SIG-M5 (cell line): ENCODE measurements around the gene RAB25.
"Not testable (repeated sequence)": the region's sequence is repeated elsewhere in the genome, so short reads cannot be mapped to it uniquely, and the experiment has no call there.

Source experiments
- DNase-seq: peaks from one replicate; lab custom pipeline; 2025; lab: John Stamatoyannopoulos, UW

RAB25 gene

DNA sequence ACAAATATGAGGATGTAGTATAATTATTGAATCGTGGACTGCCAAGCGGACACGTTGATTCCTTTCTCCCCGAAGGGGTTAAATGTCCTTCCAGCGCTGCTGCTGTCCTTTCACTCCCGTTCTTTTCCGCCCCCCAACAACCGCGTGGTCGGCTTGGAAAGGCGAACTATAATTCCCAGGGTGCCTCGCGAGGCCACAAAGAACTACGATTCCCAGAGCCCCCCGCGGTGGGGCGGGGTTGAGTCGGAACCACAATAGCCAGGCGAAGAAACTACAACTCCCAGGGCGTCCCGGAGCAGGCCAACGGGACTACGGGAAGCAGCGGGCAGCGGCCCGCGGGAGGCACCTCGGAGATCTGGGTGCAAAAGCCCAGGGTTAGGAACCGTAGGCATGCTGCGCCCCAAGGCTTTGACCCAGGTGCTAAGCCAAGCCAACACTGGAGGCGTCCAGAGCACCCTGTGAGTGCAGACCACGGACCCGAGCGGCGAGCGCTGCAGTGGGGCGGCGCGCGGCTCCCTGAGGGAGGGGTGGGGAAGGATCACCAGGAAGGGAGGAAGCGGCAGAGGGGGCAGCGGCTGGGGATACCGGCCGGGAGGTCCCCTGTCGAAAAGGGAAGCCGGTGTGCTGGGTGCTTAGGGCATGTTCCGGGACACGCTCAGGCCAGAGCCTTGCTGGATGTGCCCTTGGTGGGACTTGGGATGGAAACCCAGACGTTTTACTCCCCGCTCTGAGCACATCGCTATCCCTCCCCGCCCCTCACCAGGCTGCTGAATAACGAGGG is 6.3 kb upstream of the RAB25 start, which contains the start of gene LAMTOR2:
TSS of gene LAMTOR2 (plus strand) at position 283 of the 781 bp plus-strand sequence. CDS start at position 391, 108 bp downstream.
- peak; percentile 97 for DNase-seq

GRCh38 chr1:156055281-156056048 is 5.5 kb upstream of the RAB25 start:
- peak; percentile 55 for DNase-seq

DNA sequence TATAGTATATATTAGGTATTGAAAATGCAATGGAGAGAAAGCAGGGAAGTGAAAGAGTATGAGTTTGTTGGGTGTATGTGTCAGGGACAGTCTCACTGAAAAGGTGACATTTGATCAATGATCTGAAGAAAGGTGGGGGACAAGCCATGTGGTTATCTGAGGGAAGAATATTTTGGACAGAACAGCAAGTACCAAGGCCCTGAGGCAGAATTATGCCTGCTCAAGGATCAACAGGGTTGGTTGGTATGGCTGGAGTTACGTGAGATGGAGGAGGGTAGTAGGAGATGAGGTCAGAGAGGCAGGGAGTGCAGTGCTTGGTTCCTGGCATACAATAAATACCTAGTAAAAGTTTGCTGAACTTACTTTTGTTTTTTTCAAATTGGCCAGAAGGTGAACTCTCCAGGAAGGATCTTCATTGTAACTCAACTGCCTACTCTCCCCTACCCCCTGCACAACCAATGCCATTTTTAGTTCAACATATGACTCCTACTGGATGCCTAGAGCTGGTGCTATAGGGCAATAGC is 4.6 kb upstream of the RAB25 start:
- no peak for DNase-seq

DNA sequence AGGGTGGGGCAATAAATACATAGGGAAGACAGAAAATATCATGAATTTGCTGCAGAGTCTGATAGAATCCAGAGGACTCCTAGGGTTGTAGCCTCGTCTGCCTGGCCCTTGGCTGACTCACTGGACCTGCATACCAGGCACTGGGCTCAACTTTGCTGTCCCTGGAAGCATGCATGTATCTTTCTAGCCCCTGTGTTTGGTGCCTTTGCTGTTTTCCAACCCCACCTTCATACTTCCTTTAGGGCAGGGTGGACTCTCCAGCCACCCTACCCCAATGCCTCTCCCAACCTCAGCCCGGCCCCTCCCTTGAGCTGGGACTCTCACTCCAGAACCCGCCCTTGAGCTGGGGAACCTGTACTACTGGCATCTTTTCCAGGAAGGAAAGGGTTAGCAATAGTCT is 1.2 kb downstream of the RAB25 start:
- no peak for DNase-seq

GRCh38 chr1:156063997-156064285 is 3.0 kb downstream of the RAB25 start:
- no peak for DNase-seq

DNA sequence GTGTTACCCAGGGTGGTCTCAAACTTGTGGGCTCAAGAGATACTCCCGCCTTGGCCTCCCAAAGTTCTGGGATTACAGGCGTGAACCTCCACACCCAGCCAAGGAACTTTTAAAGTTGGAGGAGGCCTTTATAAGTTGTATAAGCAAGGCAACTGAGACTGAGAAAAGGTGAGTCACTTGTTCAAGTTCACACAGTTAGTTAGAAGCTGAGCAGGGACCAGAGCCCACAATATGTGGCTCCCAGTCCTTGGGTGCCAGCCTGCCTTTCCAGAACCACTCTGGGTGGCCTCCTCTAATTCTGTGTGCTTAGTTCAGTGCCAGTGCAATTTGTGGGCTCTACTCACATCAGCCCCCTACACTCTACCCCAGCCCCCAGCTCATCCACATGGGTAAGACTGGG is 3.7 kb downstream of the RAB25 start:
- DNase-seq, result no peak

- DNase-seq, result no peak
Measured at GRCh38 chr1:156065212-156065611, 4.3 kb downstream of the RAB25 start.

DNA sequence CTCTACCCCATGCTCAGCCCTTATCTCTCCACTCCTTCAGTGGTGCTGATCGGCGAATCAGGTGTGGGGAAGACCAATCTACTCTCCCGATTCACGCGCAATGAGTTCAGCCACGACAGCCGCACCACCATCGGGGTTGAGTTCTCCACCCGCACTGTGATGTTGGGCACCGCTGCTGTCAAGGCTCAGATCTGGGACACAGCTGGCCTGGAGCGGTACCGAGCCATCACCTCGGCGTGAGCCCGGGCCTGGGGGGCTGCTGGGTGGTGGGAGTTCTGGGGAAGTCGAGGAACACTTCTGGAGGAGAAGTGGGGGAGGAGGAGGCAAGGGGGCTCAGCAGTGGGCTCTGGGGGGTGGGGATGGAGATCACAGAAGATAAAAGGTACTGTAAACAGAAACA is 4.9 kb downstream of the RAB25 start:
- DNase-seq, result no peak

- no peak for DNase-seq
Measured at GRCh38 chr1:156067262-156067661, 6.3 kb downstream of the RAB25 start.

GRCh38 chr1:156069490-156070455 is 8.8 kb downstream of the RAB25 start:
- no peak for DNase-seq

- DNase-seq, result no peak
Measured at GRCh38 chr1:156070548-156070947, 9.6 kb downstream of the RAB25 start.

- DNase-seq, result not testable (repeated sequence)
Measured at GRCh38 chr1:156071332-156071816, 10.4 kb downstream of the RAB25 start.

- no peak for DNase-seq
Measured at GRCh38 chr1:156072251-156072650, 11.3 kb downstream of the RAB25 start.

GRCh38 chr1:156073110-156073687 is 12.2 kb downstream of the RAB25 start:
- DNase-seq, result no peak

GRCh38 chr1:156073740-156074139 is 12.8 kb downstream of the RAB25 start:
- no peak for DNase-seq

DNA sequence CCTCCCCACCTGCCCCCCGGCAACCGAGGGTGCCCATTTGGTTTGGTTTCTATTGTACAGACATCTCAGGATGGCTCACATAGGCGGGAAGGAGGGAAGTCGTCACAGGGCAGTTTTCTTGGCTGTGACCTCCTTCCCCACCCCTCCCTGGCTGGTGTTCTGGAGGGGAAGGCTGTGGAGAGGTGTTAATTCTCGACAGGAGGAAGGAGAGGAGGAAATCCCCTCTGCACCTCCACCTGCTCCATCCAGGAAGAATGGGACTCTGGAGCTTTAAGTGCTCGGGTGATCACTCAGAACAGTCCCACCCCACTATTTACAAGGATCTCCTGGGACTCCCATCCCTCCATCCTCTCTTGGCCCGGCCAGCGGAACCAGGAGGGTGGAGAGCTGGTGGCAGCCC is 13.7 kb downstream of the RAB25 start:
- DNase-seq, result no peak

DNA sequence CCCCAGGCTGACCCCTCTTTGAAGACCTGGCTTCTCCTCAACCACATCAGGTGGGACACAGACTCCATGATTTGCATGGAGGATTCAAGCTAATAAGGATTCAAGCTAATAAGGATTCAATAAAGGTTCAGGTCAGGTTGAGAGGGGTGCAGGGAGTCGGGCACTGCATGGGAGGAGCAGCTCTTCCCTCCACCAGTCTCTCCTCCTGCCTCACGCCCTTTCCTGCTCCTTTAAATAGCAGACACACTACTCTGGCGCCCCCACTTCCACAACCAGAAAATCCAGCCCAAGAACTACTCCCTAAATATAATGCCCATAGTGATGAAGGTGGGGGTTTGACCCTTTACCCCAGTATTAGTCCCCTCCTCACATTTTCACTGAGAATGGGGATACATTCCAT is 14.2 kb downstream of the RAB25 start:
- DNase-seq, result no peak

- no peak for DNase-seq
Measured at GRCh38 chr1:156075775-156076204, 14.8 kb downstream of the RAB25 start.

- DNase-seq, result no peak
Measured at GRCh38 chr1:156076609-156077429, 15.9 kb downstream of the RAB25 start.

DNA sequence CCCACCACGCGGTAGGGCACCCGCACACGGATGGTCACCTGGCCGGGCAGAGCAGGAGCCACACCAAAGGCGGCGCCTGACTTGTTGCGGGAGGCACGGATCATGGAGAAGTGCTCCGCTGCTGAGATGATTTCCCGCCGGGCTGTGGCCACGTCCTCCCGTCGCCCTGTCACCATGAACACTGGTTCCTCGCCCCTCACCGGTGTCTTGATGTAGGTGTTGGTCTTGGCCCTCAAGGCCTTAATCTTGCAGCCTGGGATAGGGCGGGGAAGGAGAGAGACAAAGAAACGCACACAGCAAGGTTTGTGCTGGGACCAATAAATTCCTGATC is 16.4 kb downstream of the RAB25 start:
- no peak for DNase-seq

GRCh38 chr1:156078728-156079127 is 17.8 kb downstream of the RAB25 start:
- DNase-seq, result no peak
